Heart right ventricle (tissue), 16 donors: ENCODE data around the gene CYBA. TPM values are rescaled to one million over a fixed set of nuclear protein-coding genes. Genes with fewer than 3 reads are reported as not detected.
A peak's percentile ranks its signal among the peaks of the same experiment; 100 is the strongest.

ENCODE experiments used
- ATAC-seq, 8 donors: fragments of 200-7000 bp; cut with Tn5 transposase; one replicate each; pipeline ENCODE4 v1.9.1; 2020; ENCODE audit warnings: mild to moderate bottlenecking in 8 of 8, moderate library complexity in 8 of 8, moderate number of reproducible peaks in 1 of 8
- DNase-seq, 2 donors: peaks; one replicate each; pipeline ENCODE4 v3.0.0-alpha.2; 2020
- H3K27ac ChIP-seq, 10 donors: fragments of 200-600 bp; sonication (generic) in 2 of 10; one replicate each; pipeline versions ENCODE4 v1.5.0 to v1.8.0; 2020 to 2022; ENCODE audit warnings: mild to moderate bottlenecking in 3 of 10
- H3K27me3 ChIP-seq, 7 donors: fragments of 200-600 bp; one replicate each; pipeline ENCODE4 v1.8.0; 2021 to 2022; ENCODE audit warnings: mild to moderate bottlenecking in 2 of 7
- H3K36me3 ChIP-seq, 9 donors: fragments of 200-600 bp; sonication (generic) in 1 of 9; one replicate each; pipeline versions ENCODE4 v1.5.0 to v1.8.0; 2020 to 2022; ENCODE audit warnings: mild to moderate bottlenecking in 2 of 9
- H3K4me1 ChIP-seq, 9 donors: fragments of 200-600 bp; sonication (generic) in 1 of 9; one replicate each; pipeline versions ENCODE4 v1.5.0 to v1.8.0; 2020 to 2022; ENCODE audit warnings: mild to moderate bottlenecking in 4 of 9
- H3K4me3 ChIP-seq, 10 donors: fragments of 200-600 bp; sonication (generic) in 2 of 10; one replicate each; pipeline versions ENCODE4 v1.5.0 to v1.8.0; 2020 to 2022; ENCODE audit warnings: mild to moderate bottlenecking in 7 of 10, moderate library complexity in 2 of 10
- H3K9me3 ChIP-seq, 11 donors: fragments of 200-600 bp in 10 of 11; sonication (generic) in 2 of 11; one replicate each; pipeline versions ENCODE4 v1.5.0 to v1.8.0; 2013 to 2022; ENCODE audit warnings: mild to moderate bottlenecking in 2 of 11, control low read depth in 1 of 11, moderate library complexity in 1 of 11
- WGBS, 2 donors: extraction: QIAGEN DNeasy Blood & Tissue Kit; methylation state at CpG; one replicate each; pipeline ENCODE4 v1.1.7; 2013; ENCODE audit warnings: inconsistent platforms in 1 of 2; 5-methylcytosine and 5-hydroxymethylcytosine counted together
- intact Hi-C, 10 donors: fragments of 100-400 bp; cut with DNase I; formaldehyde crosslinking; loops; one replicate each; pipeline versions ENCODE4 v1.11.1 to v1.14.2; 2022
- polyA plus RNA-seq, 2 donors: library from polyadenylated mRNA; stranded (reverse); fragments of 200-250 nt; gene quantifications; one replicate each; pipeline ENCODE4 v1.2.3, GENCODE V29; 2013
- total RNA-seq, 10 donors: library from RNA; stranded (reverse); fragmentation: NEBNext Ultra II Directional in 3 of 10; extraction: Animal tissue kit (Norgen Biotek cat#: 25700) in 3 of 10; gene quantifications; one replicate each; pipeline versions ENCODE4 v1.2.1 to v1.2.4, GENCODE V29; 2021 to 2023
- TF ChIP-seq, protein P1 (sequence below), 9 donors: fragments of 200-600 bp; sonication (generic) in 2 of 9; IDR thresholded peaks; one replicate each; pipeline versions ENCODE4 v1.5.0 to v1.8.0; 2021 to 2022; ENCODE audit warnings: antibody characterized with exemption in 9 of 9, mild to moderate bottlenecking in 5 of 9, moderate library complexity in 1 of 9
- donor health status: Arrhythmogenic right ventricular cardiomyopathy.
- donor health status: ischemic (EF 13 %, LVEDD 7.1; RV severe dilation, severe dysfunction).
- donor health status: healthy with polysubstance abuse.
- donor health status: DM: no; HTN: yes; CAD: no.
- donor health status: DM: no; HTN: no; CAD: no.
- donor health status: ischemic (EF 25% LVEDD 6.9; RV normal size, moderate dysfunction).
- donor health status: ischemic (EF 25% LVEDD 5.7; RV mildly dilated, moderate dysfunction).
- donor health status: healthy.
- donor health status: DM: yes; HTN: yes; CAD: no.
- donor health status: Ischemic cardiomyopathy.
- donor health status: ischemic (EF 35%, LVEDD 5.7; RV mildly dilated, moderate dysfunction).
- donor health status: nonischemic (EF 11% LVEDD 7.7; RV severe dilation, severe dysfunction).
- donor health status: DM: yes; HTN: yes; CAD: no.
- donor health status: PGD.
- donor health status: ischemic (EF 29% LVEDD 5.4; RV normal size, mild dysfunction).
- donor health status: nonischemic (EF 23%, LVEDD 6.1; RV moderate dilation, normal function).

CYBA gene
- total and polyA plus RNA-seq, 12 donors: 13.0 to 117 (median 33.6) TPM

DNA sequence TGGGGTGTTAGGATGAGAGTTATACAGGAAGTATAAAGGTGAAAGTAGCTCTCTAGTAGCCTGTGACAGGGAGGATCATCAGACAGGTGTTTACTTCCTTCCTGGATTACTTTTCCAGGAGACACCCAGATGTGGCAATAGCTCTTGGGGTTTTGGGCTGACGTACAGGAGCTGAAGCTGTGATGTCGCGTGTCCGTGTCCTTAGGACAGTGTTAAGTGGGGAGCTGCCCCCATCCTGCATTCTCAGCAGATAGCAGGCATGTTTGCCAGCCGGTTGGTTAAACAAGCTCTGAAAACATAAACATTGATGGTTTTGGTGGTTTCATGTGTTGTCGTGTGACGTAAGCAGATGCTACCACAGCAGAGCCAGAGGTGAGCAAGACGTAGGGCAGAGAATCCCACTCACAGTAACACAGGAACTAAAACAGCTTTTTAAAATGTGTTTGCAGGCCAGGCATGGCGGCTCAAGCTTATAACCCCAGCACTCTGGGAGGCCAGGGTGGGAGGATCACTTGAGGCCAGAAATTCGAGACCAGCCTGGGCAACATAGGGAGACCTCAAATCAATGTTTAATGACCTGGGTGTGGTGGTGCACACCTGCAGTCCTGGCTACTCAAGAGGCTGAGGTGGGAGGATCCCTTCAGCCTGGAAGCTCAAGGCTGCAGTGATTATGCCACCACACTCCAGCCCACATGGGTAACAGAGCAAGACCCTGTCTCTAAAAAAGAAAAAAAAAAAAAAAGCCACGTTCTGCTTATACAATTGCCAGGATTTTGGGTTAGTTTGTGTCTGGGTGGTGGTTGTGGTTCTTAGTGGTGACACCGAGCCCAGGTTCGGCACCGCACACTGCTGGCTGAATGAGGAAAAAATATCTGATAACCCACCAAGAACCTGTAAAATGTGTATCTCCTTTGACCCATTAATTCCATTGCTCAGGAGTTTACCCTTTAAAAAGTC is 30.7 kb downstream of the CYBA start:
- peak overlapping the region in 1 of 10 donors; percentile 82 for H3K27ac ChIP-seq
- no peaks in the 10 kb centered on the region for H3K27me3 ChIP-seq
- peaks cover 3 to 34% (median 23%) of the 10 kb centered on the region in 9 donors for H3K4me1 ChIP-seq
- TF ChIP-seq, protein P1, sequence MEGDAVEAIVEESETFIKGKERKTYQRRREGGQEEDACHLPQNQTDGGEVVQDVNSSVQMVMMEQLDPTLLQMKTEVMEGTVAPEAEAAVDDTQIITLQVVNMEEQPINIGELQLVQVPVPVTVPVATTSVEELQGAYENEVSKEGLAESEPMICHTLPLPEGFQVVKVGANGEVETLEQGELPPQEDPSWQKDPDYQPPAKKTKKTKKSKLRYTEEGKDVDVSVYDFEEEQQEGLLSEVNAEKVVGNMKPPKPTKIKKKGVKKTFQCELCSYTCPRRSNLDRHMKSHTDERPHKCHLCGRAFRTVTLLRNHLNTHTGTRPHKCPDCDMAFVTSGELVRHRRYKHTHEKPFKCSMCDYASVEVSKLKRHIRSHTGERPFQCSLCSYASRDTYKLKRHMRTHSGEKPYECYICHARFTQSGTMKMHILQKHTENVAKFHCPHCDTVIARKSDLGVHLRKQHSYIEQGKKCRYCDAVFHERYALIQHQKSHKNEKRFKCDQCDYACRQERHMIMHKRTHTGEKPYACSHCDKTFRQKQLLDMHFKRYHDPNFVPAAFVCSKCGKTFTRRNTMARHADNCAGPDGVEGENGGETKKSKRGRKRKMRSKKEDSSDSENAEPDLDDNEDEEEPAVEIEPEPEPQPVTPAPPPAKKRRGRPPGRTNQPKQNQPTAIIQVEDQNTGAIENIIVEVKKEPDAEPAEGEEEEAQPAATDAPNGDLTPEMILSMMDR (IDR thresholded peaks at IDR 0.05): no peak
- WGBS, 2 donors: 95 to 96% methylated on average over 14 of the region's 14 CpGs
- intact Hi-C loops: no loop called here
- ATAC-seq (peak in 2 of 8 donors; percentile 23 to 30), DNase-seq (no peak)
- no peaks in the 10 kb centered on the region for H3K9me3 ChIP-seq
- H3K4me3 ChIP-seq: no peak overlapping the region
- H3K36me3 ChIP-seq: peaks cover 8 to 83% (median 29%) of the 10 kb centered on the region in 9 donors

GRCh38 chr16:88618956-88619667 is 31.7 kb downstream of the CYBA start:
- H3K36me3 ChIP-seq: peaks cover 4 to 78% (median 22%) of the 10 kb centered on the region in 9 donors
- intact Hi-C loops: no loop called here
- H3K27ac ChIP-seq: peak overlapping the region in 9 of 10 donors; percentile 3 to 82 (median 32)
- ATAC-seq (peak in 7 of 8 donors; percentile 5 to 57 (median 37)), DNase-seq (no peak)
- H3K4me1 ChIP-seq: peaks cover 3 to 40% (median 23%) of the 10 kb centered on the region in 9 donors
- TF ChIP-seq, protein P1 (IDR thresholded peaks at IDR 0.05): no peak
- no peaks in the 10 kb centered on the region for H3K9me3 ChIP-seq
- H3K27me3 ChIP-seq: no peaks in the 10 kb centered on the region
- 79 to 82% methylated on average over 19 of the region's 19 CpGs for WGBS, 2 donors
- H3K4me3 ChIP-seq: no peak overlapping the region

GRCh38 chr16:88618182-88618955 is 32.5 kb downstream of the CYBA start:
- Histone ChIP-seq H3K4me1 (peaks cover 3 to 41% (median 23%) of the 10 kb centered on the region in 9 donors), H3K27me3 (no peaks in the 10 kb centered on the region), H3K9me3 (no peaks in the 10 kb centered on the region), H3K36me3 (peaks cover 3 to 78% (median 15%) of the 10 kb centered on the region in 9 donors), H3K27ac (peak overlapping the region; percentile 3 to 82 (median 28)), H3K4me3 (no peak overlapping the region)
- intact Hi-C loops: no loop called here
- ATAC-seq: peak in 7 of 8 donors; percentile 7 to 33 (median 21)
- TF ChIP-seq, protein P1 (IDR thresholded peaks at IDR 0.05): no peak
- no peak for DNase-seq
- WGBS, 2 donors: 72 to 79% methylated on average over 20 of the region's 20 CpGs
